HL-60/S4 (cell line): ENCODE data around the gene CXCL13.
"Not testable (repeated sequence)": the region's sequence is repeated elsewhere in the genome, so short reads cannot be mapped to it uniquely, and the experiment has no call there.

Experiments used
- in situ Hi-C: fragments of 300-500 bp; cut with MboI; formaldehyde crosslinking; loops from 2 replicates; pipeline ENCODE4 v1.14.3; 2022; ENCODE audit warnings: low sequenced_read_pairs

Gene CXCL13

GRCh38 chr4:77652237-77652897 lies 46.7 kb downstream of the CXCL13 start:
- in situ Hi-C loops = no loop called here

GRCh38 chr4:77653162-77653758 lies 47.6 kb downstream of the CXCL13 start:
- in situ Hi-C loops = no loop called here

- in situ Hi-C loops = not testable (repeated sequence)
Measured at GRCh38 chr4:77660318-77660717, 54.7 kb downstream of the CXCL13 start.
